ENCODE measurements around the gene SEZ6L.

SEZ6L gene

DNA sequence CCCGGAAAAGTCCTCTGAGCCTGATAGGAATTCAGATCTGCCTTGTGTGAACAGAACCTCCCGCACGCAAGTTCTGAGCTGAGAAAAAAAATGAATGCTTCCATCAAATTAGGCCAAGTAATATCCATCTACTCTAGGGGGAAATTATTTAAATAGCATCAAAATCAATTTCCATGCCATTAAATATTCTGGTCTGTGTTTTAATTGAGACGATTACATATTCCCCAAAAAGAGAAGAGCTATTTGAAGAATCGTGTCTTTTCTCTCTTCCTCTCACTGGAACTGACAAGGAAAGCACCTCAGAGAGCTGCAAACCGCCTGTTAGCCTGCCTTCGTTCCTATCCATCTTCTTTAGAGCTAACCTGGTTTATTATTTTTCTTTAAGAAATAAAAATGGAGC is 96.0 kb downstream of the SEZ6L start:
- no peak overlapping the region for H3K27ac ChIP-seq (ENCODE audit: low read depth, low read length, poor library complexity, severe bottlenecking)

DNA sequence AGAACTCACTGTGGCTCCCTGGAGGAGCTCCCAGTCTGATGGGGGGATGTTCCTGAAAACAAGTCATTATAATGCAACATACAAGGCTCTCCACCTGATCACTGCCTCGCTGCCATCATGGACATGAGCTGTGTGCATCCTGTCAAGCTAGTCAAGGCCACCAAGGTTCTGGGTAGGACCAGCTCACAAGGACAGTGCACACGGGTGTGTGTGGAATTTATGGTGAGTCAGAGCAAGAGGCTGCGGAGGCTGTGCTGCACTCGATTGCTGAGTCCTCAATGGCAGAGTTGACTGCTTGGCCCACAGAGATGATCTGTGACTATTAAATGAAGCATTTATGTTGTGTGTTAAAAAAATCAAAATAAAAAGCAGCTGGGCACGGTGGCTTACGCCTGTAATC is 96.6 kb downstream of the SEZ6L start:
- H2AFZ ChIP-seq (ENCODE audit: low read length), result no peak overlapping the region
- no peaks in the 10 kb centered on the region for H3K9me2 ChIP-seq (ENCODE audit: low read depth, low read length)
- H3K4me3 ChIP-seq (ENCODE audit: low read depth, low read length, poor library complexity, severe bottlenecking), result no peak overlapping the region
- no peaks in the 10 kb centered on the region for H3K27me3 ChIP-seq (ENCODE audit: insufficient read depth, low read length)
- no peaks in the 10 kb centered on the region for H3K4me1 ChIP-seq (ENCODE audit: insufficient read depth, low read length, severe bottlenecking)
- no peaks in the 10 kb centered on the region for H3K9me3 ChIP-seq (ENCODE audit: low read length)
- H4K20me1 ChIP-seq (ENCODE audit: insufficient read depth, low read length), result no peaks in the 10 kb centered on the region
- H3K36me3 ChIP-seq (ENCODE audit: insufficient read depth, low read length), result no peaks in the 10 kb centered on the region
- TF ChIP-seq EZH2 (IDR thresholded peaks at IDR 0.05; ENCODE audit: borderline replicate concordance, low read length), result no peak
- TF ChIP-seq, protein P1, sequence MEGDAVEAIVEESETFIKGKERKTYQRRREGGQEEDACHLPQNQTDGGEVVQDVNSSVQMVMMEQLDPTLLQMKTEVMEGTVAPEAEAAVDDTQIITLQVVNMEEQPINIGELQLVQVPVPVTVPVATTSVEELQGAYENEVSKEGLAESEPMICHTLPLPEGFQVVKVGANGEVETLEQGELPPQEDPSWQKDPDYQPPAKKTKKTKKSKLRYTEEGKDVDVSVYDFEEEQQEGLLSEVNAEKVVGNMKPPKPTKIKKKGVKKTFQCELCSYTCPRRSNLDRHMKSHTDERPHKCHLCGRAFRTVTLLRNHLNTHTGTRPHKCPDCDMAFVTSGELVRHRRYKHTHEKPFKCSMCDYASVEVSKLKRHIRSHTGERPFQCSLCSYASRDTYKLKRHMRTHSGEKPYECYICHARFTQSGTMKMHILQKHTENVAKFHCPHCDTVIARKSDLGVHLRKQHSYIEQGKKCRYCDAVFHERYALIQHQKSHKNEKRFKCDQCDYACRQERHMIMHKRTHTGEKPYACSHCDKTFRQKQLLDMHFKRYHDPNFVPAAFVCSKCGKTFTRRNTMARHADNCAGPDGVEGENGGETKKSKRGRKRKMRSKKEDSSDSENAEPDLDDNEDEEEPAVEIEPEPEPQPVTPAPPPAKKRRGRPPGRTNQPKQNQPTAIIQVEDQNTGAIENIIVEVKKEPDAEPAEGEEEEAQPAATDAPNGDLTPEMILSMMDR (IDR thresholded peaks at IDR 0.05; ENCODE audit: low read length), result no peak
- no peak overlapping the region for H3K4me2 ChIP-seq (ENCODE audit: low read length)
- H3F3A ChIP-seq (ENCODE audit: insufficient read depth, low read length), result no peaks in the 10 kb centered on the region
- H3K79me2 ChIP-seq (ENCODE audit: insufficient read depth, low read length), result no peaks in the 10 kb centered on the region
- H3K27ac ChIP-seq (ENCODE audit: low read depth, low read length, poor library complexity, severe bottlenecking), result no peak overlapping the region
- no peak overlapping the region for H3K9ac ChIP-seq (ENCODE audit: low read length)

More for the DNA sequence above, 96.0 kb downstream of the SEZ6L start:
- H3K4me1 ChIP-seq (ENCODE audit: insufficient read depth, low read length, severe bottlenecking), result no peaks in the 10 kb centered on the region
- TF ChIP-seq, protein P1 (IDR thresholded peaks at IDR 0.05; ENCODE audit: low read length), result no peak
- TF ChIP-seq EZH2 (IDR thresholded peaks at IDR 0.05; ENCODE audit: borderline replicate concordance, low read length), result no peak
- H3K9me3 ChIP-seq (ENCODE audit: low read length), result no peaks in the 10 kb centered on the region
- no peak overlapping the region for H3K4me2 ChIP-seq (ENCODE audit: low read length)
- no peaks in the 10 kb centered on the region for H3K27me3 ChIP-seq (ENCODE audit: insufficient read depth, low read length)
- no peaks in the 10 kb centered on the region for H3K36me3 ChIP-seq (ENCODE audit: insufficient read depth, low read length)
- H2AFZ ChIP-seq (ENCODE audit: low read length), result no peak overlapping the region
- H3F3A ChIP-seq (ENCODE audit: insufficient read depth, low read length), result no peaks in the 10 kb centered on the region
- no peaks in the 10 kb centered on the region for H3K9me2 ChIP-seq (ENCODE audit: low read depth, low read length)
- H3K9ac ChIP-seq (ENCODE audit: low read length), result no peak overlapping the region
- H3K4me3 ChIP-seq (ENCODE audit: low read depth, low read length, poor library complexity, severe bottlenecking), result no peak overlapping the region
- no peaks in the 10 kb centered on the region for H4K20me1 ChIP-seq (ENCODE audit: insufficient read depth, low read length)
- H3K79me2 ChIP-seq (ENCODE audit: insufficient read depth, low read length), result no peaks in the 10 kb centered on the region

DNA sequence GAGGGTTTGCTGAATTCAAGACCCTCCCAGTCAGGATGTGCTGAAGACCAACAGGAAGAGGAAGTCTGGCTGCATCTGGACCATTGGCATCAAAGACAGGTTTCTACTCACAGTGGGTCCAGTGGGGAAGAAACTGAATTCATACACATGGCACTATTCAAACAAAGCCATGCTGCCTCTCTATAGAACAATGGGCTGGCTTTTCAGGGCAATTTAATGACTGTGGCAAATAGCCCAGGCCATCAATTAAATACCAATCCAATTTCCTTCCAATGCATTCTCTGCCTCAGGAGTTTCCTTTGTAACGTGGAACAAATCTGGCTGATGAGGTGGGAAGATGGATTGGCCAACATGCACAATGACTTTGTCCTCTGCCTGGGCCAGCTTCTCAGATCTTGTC is 98.6 kb downstream of the SEZ6L start:
- H3K36me3 ChIP-seq (ENCODE audit: insufficient read depth, low read length), result no peaks in the 10 kb centered on the region
- H3K9ac ChIP-seq (ENCODE audit: low read length), result no peak overlapping the region
- TF ChIP-seq EZH2 (IDR thresholded peaks at IDR 0.05; ENCODE audit: borderline replicate concordance, low read length), result no peak
- TF ChIP-seq, protein P1 (IDR thresholded peaks at IDR 0.05; ENCODE audit: low read length), result no peak
- H3K27ac ChIP-seq (ENCODE audit: low read depth, low read length, poor library complexity, severe bottlenecking), result no peak overlapping the region
- no peaks in the 10 kb centered on the region for H3K79me2 ChIP-seq (ENCODE audit: insufficient read depth, low read length)
- no peak overlapping the region for H3K4me3 ChIP-seq (ENCODE audit: low read depth, low read length, poor library complexity, severe bottlenecking)
- no peaks in the 10 kb centered on the region for H3K9me2 ChIP-seq (ENCODE audit: low read depth, low read length)
- H2AFZ ChIP-seq (ENCODE audit: low read length), result no peak overlapping the region
- no peaks in the 10 kb centered on the region for H3F3A ChIP-seq (ENCODE audit: insufficient read depth, low read length)
- no peaks in the 10 kb centered on the region for H3K27me3 ChIP-seq (ENCODE audit: insufficient read depth, low read length)
- no peaks in the 10 kb centered on the region for H4K20me1 ChIP-seq (ENCODE audit: insufficient read depth, low read length)
- H3K4me1 ChIP-seq (ENCODE audit: insufficient read depth, low read length, severe bottlenecking), result no peaks in the 10 kb centered on the region
- H3K9me3 ChIP-seq (ENCODE audit: low read length), result no peaks in the 10 kb centered on the region
- H3K4me2 ChIP-seq (ENCODE audit: low read length), result no peak overlapping the region
